ENCODE measurements around the gene AP4M1. TPM values are rescaled to one million over a fixed set of nuclear protein-coding genes. Genes with fewer than 3 reads are reported as not detected.

The AP4M1 gene
- total and polyA plus RNA-seq, 9 of the 15 experiments (the other 6 are each of a cell fraction or from before 2014, with no cell fraction given): 1.3 to 30.9 (median 14.1) TPM

- TF ChIP-seq, protein P1, sequence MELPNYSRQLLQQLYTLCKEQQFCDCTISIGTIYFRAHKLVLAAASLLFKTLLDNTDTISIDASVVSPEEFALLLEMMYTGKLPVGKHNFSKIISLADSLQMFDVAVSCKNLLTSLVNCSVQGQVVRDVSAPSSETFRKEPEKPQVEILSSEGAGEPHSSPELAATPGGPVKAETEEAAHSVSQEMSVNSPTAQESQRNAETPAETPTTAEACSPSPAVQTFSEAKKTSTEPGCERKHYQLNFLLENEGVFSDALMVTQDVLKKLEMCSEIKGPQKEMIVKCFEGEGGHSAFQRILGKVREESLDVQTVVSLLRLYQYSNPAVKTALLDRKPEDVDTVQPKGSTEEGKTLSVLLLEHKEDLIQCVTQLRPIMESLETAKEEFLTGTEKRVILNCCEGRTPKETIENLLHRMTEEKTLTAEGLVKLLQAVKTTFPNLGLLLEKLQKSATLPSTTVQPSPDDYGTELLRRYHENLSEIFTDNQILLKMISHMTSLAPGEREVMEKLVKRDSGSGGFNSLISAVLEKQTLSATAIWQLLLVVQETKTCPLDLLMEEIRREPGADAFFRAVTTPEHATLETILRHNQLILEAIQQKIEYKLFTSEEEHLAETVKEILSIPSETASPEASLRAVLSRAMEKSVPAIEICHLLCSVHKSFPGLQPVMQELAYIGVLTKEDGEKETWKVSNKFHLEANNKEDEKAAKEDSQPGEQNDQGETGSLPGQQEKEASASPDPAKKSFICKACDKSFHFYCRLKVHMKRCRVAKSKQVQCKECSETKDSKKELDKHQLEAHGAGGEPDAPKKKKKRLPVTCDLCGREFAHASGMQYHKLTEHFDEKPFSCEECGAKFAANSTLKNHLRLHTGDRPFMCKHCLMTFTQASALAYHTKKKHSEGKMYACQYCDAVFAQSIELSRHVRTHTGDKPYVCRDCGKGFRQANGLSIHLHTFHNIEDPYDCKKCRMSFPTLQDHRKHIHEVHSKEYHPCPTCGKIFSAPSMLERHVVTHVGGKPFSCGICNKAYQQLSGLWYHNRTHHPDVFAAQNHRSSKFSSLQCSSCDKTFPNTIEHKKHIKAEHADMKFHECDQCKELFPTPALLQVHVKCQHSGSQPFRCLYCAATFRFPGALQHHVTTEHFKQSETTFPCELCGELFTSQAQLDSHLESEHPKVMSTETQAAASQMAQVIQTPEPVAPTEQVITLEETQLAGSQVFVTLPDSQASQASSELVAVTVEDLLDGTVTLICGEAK (IDR thresholded peaks at IDR 0.05): peak; percentile 55
- TF ChIP-seq, protein P1 (CRISPR knock-in tag; IDR thresholded peaks at IDR 0.05): peak; percentile 42; the same call in 1 of the 2 replicates
- TF ChIP-seq HDAC2 (IDR thresholded peaks at IDR 0.05) (no peak), ZNF316 (IDR thresholded peaks at IDR 0.05) (no peak), E2F1 (CRISPR knock-in tag; IDR thresholded peaks at IDR 0.05) (peak; percentile 97), ZSCAN32 (CRISPR knock-in tag; IDR thresholded peaks at IDR 0.05) (no peak), BRD4 (IDR thresholded peaks at IDR 0.05) (peak; percentile 78), ZNF398 (CRISPR knock-in tag; IDR thresholded peaks at IDR 0.05) (no peak), ZNF212 (CRISPR knock-in tag; IDR thresholded peaks at IDR 0.05) (0 out of 2 replicates have a peak, but pooled peaks have one; percentile 5), POLR2AphosphoS5 (IDR thresholded peaks at IDR 0.05; ENCODE audit: control insufficient read depth, insufficient read depth, low read depth, low read length) (peak; percentile 73), MCM3 (IDR thresholded peaks at IDR 0.05) (no peak), CHD1 (IDR thresholded peaks at IDR 0.05; ENCODE audit: low read length) (peak; percentile 39), ZNF785 (CRISPR knock-in tag; IDR thresholded peaks at IDR 0.05) (no peak)
- TF ChIP-seq, protein P2, sequence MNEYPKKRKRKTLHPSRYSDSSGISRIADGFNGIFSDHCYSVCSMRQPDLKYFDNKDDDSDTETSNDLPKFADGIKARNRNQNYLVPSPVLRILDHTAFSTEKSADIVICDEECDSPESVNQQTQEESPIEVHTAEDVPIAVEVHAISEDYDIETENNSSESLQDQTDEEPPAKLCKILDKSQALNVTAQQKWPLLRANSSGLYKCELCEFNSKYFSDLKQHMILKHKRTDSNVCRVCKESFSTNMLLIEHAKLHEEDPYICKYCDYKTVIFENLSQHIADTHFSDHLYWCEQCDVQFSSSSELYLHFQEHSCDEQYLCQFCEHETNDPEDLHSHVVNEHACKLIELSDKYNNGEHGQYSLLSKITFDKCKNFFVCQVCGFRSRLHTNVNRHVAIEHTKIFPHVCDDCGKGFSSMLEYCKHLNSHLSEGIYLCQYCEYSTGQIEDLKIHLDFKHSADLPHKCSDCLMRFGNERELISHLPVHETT (CRISPR knock-in tag; conservative IDR thresholded peaks at IDR 0.05 in 1 of 2, IDR thresholded peaks at IDR 0.05 in 1 of 2): peak in 1 of 2 experiments; percentile 98; a peak in 2 of 4 replicates
Measured at GRCh38 chr7:100088621-100089457, 12.6 kb upstream of the AP4M1 start, which contains the start of gene COPS6 (continued).

Data from K562 (cell line).